ENCODE data around the gene ITPR3.
A peak's percentile ranks its signal among the peaks of the same experiment; 100 is the strongest.
"Not testable (repeated sequence)": the region's sequence is repeated elsewhere in the genome, so short reads cannot be mapped to it uniquely, and the experiment has no call there.

The ITPR3 gene

GRCh38 chr6:33591424-33592032 is 29.6 kb upstream of the ITPR3 start:
- DNase-seq: no peak

DNA sequence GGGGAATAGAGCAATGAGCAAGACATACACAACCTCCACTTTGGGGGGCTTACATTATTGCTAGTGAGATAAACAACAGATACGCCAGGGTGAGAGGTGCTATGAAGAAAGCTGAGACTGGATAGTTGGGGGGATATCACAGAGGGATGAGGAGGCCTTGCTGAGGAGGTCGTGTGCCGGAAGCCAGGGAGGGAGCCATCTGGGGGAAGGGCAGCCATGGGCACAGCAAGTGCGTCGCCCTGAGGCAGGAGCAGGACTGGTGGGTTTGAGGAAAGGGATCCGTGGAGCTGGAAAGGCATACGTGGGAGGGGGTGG is 28.9 kb upstream of the ITPR3 start:
- no peak for DNase-seq

DNA sequence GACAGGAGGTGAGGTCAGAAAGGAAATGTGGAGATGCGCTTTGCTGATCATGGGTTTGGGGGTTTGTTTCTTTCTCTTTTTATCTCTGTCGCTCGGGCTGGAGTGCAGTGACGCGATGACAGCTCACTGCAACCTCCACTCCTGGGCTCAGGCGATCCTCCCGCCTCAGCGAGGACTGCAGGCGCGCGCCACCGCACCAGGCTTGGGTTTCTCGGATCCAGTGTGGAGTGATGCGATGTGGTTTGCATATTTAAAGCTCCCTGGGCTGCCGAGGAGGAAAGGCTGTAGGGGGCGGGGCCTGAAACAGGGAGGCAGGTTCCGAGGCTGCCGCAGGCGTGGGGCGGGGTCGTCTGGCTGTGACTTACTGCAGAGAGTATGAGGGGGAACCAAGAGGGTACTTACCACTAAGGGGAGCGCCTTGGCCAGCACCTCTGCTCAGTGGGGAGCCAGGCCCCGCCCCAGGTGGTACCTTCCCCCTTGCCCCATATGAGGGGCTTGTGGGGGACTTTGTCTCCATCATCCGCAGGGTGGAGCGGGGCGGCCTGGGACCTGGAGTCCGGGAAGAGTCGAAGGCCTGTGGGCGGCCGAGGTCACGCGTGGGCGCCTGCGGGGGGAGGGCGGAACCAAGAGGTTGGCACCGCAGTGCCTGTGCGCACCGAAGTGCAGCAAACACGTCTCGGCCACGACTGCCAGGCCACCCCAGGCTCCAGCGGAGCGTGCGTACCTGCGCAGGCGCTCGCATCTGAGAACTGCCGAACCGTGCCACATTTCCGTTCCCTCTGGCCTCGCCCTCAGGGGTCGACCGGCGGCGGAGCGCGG is 28.3 kb upstream of the ITPR3 start:
- DNase-seq: peak in 1 of 4 experiments; percentile 17

GRCh38 chr6:33593414-33593727 is 27.8 kb upstream of the ITPR3 start:
- DNase-seq: no peak

GRCh38 chr6:33595001-33595846 is 25.9 kb upstream of the ITPR3 start:
- no peak for DNase-seq

GRCh38 chr6:33596894-33597293 is 24.2 kb upstream of the ITPR3 start:
- DNase-seq: not testable (repeated sequence)

- DNase-seq: no peak
These were observed 23.4 kb upstream of the ITPR3 start for GRCh38 chr6:33597551-33598322.

DNA sequence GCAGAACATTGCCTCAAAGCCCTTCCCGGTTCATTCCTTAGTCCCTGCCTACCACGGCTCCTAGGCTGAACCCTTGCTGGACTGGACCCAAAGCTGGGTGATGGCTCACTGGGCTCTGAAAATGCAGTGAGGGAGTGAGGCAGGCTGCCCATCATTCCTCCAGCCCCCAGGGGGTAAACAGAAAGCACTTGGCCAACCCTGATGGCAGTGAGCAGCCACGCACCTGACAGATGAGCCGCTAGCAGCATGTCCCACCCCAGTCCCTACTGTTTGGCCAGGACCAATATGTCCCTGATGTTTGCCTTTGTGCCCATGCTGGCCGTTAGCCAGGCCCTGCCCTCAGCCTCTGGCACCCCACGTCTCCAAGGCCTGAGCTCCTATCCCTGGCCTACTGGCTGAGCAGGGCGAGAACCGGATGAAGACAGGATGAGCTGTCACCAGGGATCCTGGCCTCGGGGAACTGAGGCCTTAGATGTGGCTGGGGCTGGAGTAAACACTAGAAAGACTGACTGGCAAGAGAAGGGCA is 21.6 kb upstream of the ITPR3 start:
- DNase-seq: no peak

GRCh38 chr6:33600761-33601160 is 20.4 kb upstream of the ITPR3 start:
- no peak for DNase-seq

DNA sequence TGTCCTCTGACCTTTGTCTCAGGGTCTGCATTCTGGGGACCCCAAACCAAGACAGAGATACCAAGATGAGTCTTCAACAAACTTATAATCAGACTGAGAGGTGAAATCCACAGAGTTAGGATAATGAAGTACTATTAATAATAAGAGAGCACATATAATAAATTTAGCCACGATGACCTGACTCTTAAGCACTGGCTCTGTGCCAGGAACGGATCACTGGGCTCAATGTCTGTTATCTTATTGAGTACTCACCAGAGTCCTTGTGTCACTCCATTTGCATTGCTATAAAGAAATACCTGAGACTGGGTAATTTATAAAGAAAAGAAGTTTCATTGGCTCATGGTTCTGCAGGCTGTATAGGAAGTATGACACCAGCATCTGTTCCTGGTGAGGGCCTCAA is 18.9 kb upstream of the ITPR3 start:
- DNase-seq: no peak

GRCh38 chr6:33604941-33605854 is 15.9 kb upstream of the ITPR3 start:
- DNase-seq: peak; percentile 55 to 73 (median 66)

DNA sequence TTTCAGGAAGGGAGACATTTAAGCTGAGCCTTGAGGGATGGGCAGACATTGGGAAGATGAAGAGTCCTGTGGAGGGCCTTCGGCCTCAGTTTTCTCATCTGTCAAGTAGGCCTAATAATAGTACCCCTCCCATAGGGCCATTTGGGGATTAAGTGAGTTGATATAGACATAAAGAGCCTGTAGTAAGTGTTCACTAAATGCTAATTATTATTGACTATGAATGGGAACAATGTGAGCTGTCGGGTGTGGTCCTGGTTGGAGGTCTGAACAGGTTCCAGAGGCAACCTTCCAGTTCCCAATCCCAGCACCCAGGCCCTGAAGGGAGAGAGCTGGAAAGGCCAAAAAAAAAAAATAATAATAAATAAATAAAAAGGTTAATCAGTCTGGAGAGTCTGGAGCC is 14.5 kb upstream of the ITPR3 start:
- no peak for DNase-seq

GRCh38 chr6:33607126-33607783 is 13.9 kb upstream of the ITPR3 start:
- no peak for DNase-seq

- peak in 2 of 4 experiments; percentile 27 to 53 for DNase-seq
These were observed 13.3 kb upstream of the ITPR3 start for GRCh38 chr6:33607784-33608161.

DNA sequence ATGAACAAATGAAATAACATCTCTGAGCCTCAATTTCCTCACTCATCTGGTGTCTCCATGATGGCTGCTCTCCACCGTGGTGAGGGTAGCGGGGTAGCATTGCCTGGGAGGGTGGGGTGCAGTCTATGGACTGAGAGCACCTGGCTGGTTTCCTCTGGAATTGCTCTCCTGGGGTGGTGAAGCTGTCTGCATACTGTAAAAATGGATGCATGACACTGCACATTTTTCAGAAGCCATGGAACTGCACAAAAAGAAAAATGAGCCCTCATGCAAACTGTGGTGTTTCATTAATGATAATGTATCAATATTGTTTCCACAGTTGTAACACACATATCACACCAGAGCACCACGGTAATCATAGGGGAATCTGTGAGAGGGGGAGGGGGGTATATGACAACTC is 12.1 kb upstream of the ITPR3 start:
- no peak for DNase-seq

GRCh38 chr6:33609528-33609927 is 11.6 kb upstream of the ITPR3 start:
- no peak for DNase-seq

GRCh38 chr6:33610067-33610466 is 11.1 kb upstream of the ITPR3 start:
- no peak for DNase-seq

GRCh38 chr6:33610779-33611732 is 10.1 kb upstream of the ITPR3 start:
- no peak for DNase-seq

GRCh38 chr6:33613146-33613794 is 7.9 kb upstream of the ITPR3 start:
- DNase-seq: no peak
